ENCODE results near the gene DCT.

The DCT gene

DNA sequence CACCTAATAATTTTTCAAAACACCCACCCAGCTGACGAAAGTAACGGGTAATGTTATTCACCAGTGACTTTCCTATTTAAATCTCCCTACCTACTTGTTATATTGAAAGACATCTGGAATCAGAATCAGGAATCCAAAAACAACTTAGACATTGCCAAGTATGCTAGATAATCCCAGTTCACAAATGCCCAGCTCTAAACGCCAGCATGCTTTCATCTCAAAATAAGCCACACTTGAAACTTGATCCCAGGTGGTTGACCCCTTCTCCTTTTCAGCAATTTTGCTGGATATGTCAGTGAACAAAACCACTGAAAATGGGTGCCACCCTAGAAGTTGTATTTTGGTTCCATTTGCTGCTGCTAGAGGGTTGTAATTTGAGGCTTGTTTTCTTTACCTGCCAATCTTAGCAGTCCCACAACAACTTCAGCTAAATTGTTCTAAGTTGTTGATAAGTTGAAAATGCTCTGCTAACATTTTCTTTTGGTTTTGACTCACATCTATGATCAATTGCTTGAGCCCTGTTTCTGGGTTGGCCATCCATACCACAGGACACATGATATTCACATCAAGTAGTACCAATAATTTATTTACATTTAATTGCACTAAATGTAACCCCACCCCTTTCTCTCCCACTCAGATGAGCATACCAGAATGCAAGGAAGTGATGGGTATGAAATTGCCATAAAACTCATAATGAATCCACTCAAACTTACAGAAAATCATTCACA is 66.4 kb downstream of the DCT start:
- H2AFZ ChIP-seq (ENCODE audit: low read length), result no peak overlapping the region
- H3K9me2 ChIP-seq (replicated peaks; ENCODE audit: insufficient read depth, low read length), result no peaks in the 10 kb centered on the region
- no peaks in the 10 kb centered on the region for H4K20me1 ChIP-seq (ENCODE audit: insufficient read depth, low read length)
- no peak overlapping the region for H3K27ac ChIP-seq (ENCODE audit: low read length)
- H3K36me3 ChIP-seq (replicated peaks; ENCODE audit: insufficient read depth, low read length), result no peaks in the 10 kb centered on the region
- no peaks in the 10 kb centered on the region for H3F3A ChIP-seq (ENCODE audit: insufficient read depth, low read length)
- H3K4me3 ChIP-seq (ENCODE audit: low read length), result no peak overlapping the region
- DNase-seq, result no peak
- TF ChIP-seq EZH2 (optimal IDR thresholded peaks at IDR 0.05; ENCODE audit: low read depth, low read length), result no peak
- no peak overlapping the region for H3K9ac ChIP-seq (ENCODE audit: low read length)
- no peaks in the 10 kb centered on the region for H3K4me1 ChIP-seq (ENCODE audit: low read length)
- H3K79me2 ChIP-seq (ENCODE audit: low read length), result no peaks in the 10 kb centered on the region
- no peak overlapping the region for H3K4me2 ChIP-seq (ENCODE audit: low read depth, low read length)
- H3K9me3 ChIP-seq (replicated peaks; ENCODE audit: insufficient read depth, low read length), result no peaks in the 10 kb centered on the region
- no peaks in the 10 kb centered on the region for H3K27me3 ChIP-seq (replicated peaks; ENCODE audit: insufficient read depth, low read length)

GRCh38 chr13:94411747-94412146 is 67.7 kb downstream of the DCT start:
- DNase-seq, result no peak
- H3K9me3 ChIP-seq (replicated peaks; ENCODE audit: insufficient read depth, low read length), result no peaks in the 10 kb centered on the region
- no peak overlapping the region for H3K4me2 ChIP-seq (ENCODE audit: low read depth, low read length)
- H3K4me1 ChIP-seq (ENCODE audit: low read length), result no peaks in the 10 kb centered on the region
- H3K9ac ChIP-seq (ENCODE audit: low read length), result no peak overlapping the region
- no peaks in the 10 kb centered on the region for H3K79me2 ChIP-seq (ENCODE audit: low read length)
- no peak overlapping the region for H2AFZ ChIP-seq (ENCODE audit: low read length)
- no peaks in the 10 kb centered on the region for H4K20me1 ChIP-seq (ENCODE audit: insufficient read depth, low read length)
- H3F3A ChIP-seq (ENCODE audit: insufficient read depth, low read length), result no peaks in the 10 kb centered on the region
- H3K27ac ChIP-seq (ENCODE audit: low read length), result no peak overlapping the region
- no peak overlapping the region for H3K4me3 ChIP-seq (ENCODE audit: low read length)
- H3K36me3 ChIP-seq (replicated peaks; ENCODE audit: insufficient read depth, low read length), result no peaks in the 10 kb centered on the region
- no peak for TF ChIP-seq EZH2phosphoT487 (IDR thresholded peaks at IDR 0.05; ENCODE audit: low read length)
- TF ChIP-seq, protein P1, sequence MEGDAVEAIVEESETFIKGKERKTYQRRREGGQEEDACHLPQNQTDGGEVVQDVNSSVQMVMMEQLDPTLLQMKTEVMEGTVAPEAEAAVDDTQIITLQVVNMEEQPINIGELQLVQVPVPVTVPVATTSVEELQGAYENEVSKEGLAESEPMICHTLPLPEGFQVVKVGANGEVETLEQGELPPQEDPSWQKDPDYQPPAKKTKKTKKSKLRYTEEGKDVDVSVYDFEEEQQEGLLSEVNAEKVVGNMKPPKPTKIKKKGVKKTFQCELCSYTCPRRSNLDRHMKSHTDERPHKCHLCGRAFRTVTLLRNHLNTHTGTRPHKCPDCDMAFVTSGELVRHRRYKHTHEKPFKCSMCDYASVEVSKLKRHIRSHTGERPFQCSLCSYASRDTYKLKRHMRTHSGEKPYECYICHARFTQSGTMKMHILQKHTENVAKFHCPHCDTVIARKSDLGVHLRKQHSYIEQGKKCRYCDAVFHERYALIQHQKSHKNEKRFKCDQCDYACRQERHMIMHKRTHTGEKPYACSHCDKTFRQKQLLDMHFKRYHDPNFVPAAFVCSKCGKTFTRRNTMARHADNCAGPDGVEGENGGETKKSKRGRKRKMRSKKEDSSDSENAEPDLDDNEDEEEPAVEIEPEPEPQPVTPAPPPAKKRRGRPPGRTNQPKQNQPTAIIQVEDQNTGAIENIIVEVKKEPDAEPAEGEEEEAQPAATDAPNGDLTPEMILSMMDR (IDR thresholded peaks at IDR 0.05; ENCODE audit: low read length), result no peak
- TF ChIP-seq EZH2 (optimal IDR thresholded peaks at IDR 0.05; ENCODE audit: low read depth, low read length), result no peak
- no peaks in the 10 kb centered on the region for H3K9me2 ChIP-seq (replicated peaks; ENCODE audit: insufficient read depth, low read length)
- no peaks in the 10 kb centered on the region for H3K27me3 ChIP-seq (replicated peaks; ENCODE audit: insufficient read depth, low read length)

DNA sequence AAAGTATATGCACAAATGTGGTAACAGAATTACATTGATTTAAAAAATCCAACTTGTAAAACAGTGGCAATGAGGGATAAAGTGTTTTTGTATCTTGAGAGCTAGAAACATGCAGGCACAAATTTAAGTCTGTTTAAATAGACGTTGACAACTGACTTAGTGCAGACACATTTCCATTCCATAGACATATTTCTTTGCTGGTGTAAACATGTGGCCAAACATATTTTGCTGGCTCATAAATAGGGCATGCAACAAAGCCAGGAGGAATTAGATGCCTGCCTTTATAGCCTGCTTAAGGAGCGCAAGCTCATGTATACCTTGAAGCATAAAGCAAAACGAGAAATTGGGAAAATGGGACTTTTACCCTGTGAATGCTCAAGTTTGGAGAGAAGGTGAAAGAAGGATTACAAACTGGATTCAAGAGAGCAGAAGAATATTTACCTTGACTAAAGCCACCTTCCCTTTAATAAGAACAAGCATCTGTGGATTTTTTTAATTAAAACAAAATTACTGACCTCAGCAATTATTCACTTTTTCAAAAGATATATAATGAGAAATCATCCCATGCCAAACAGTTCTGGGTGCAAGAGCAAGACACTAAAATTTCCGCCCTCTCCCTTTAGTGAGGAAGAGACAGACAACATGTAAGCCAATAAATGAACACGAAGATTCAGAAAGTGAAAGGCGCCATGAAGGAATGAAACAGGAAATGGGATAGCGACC is 71.0 kb downstream of the DCT start:
- Histone ChIP-seq H3K9ac (ENCODE audit: low read length) (no peak overlapping the region), H3K4me1 (ENCODE audit: low read length) (no peaks in the 10 kb centered on the region), H3K4me3 (ENCODE audit: low read length) (no peak overlapping the region), H3K9me2 (replicated peaks; ENCODE audit: insufficient read depth, low read length) (no peaks in the 10 kb centered on the region), H3K27ac (ENCODE audit: low read length) (no peak overlapping the region), H3K27me3 (replicated peaks; ENCODE audit: insufficient read depth, low read length) (no peaks in the 10 kb centered on the region), H3F3A (ENCODE audit: insufficient read depth, low read length) (no peaks in the 10 kb centered on the region), H3K4me2 (ENCODE audit: low read depth, low read length) (no peak overlapping the region), H3K9me3 (replicated peaks; ENCODE audit: insufficient read depth, low read length) (no peaks in the 10 kb centered on the region), H4K20me1 (ENCODE audit: insufficient read depth, low read length) (no peaks in the 10 kb centered on the region), H3K36me3 (replicated peaks; ENCODE audit: insufficient read depth, low read length) (no peaks in the 10 kb centered on the region), H3K79me2 (ENCODE audit: low read length) (no peaks in the 10 kb centered on the region), H2AFZ (ENCODE audit: low read length) (no peak overlapping the region)
- DNase-seq, result no peak
- TF ChIP-seq, protein P1 (IDR thresholded peaks at IDR 0.05; ENCODE audit: low read length), result no peak
- no peak for TF ChIP-seq EZH2 (optimal IDR thresholded peaks at IDR 0.05; ENCODE audit: low read depth, low read length)
- TF ChIP-seq EZH2phosphoT487 (IDR thresholded peaks at IDR 0.05; ENCODE audit: low read length), result no peak

GRCh38 chr13:94400874-94401273 is 78.6 kb downstream of the DCT start:
- no peak overlapping the region for H3K4me3 ChIP-seq (ENCODE audit: low read length)
- no peak overlapping the region for H3K9ac ChIP-seq (ENCODE audit: low read length)
- DNase-seq, result no peak
- H3K4me1 ChIP-seq (ENCODE audit: low read length), result no peaks in the 10 kb centered on the region
- H3K36me3 ChIP-seq (replicated peaks; ENCODE audit: insufficient read depth, low read length), result no peaks in the 10 kb centered on the region
- TF ChIP-seq EZH2phosphoT487 (IDR thresholded peaks at IDR 0.05; ENCODE audit: low read length) (no peak), EZH2 (optimal IDR thresholded peaks at IDR 0.05; ENCODE audit: low read depth, low read length) (no peak)
- TF ChIP-seq, protein P1 (IDR thresholded peaks at IDR 0.05; ENCODE audit: low read length), result no peak
- H3K9me3 ChIP-seq (replicated peaks; ENCODE audit: insufficient read depth, low read length), result no peaks in the 10 kb centered on the region
- no peaks in the 10 kb centered on the region for H3K9me2 ChIP-seq (replicated peaks; ENCODE audit: insufficient read depth, low read length)
- H3K4me2 ChIP-seq (ENCODE audit: low read depth, low read length), result no peak overlapping the region
- no peaks in the 10 kb centered on the region for H3F3A ChIP-seq (ENCODE audit: insufficient read depth, low read length)
- no peaks in the 10 kb centered on the region for H3K79me2 ChIP-seq (ENCODE audit: low read length)
- no peak overlapping the region for H3K27ac ChIP-seq (ENCODE audit: low read length)
- no peaks in the 10 kb centered on the region for H3K27me3 ChIP-seq (replicated peaks; ENCODE audit: insufficient read depth, low read length)
- no peak overlapping the region for H2AFZ ChIP-seq (ENCODE audit: low read length)
- no peaks in the 10 kb centered on the region for H4K20me1 ChIP-seq (ENCODE audit: insufficient read depth, low read length)
